GM18499 (cell line): ENCODE measurements around the gene UBE2S.

ENCODE experiments used
- ATAC-seq: cut with Tn5 transposase; IDR thresholded peaks from one replicate; pipeline ENCODE4 v1.9.1; 2021; ENCODE audit warnings: moderate number of reproducible peaks; ENCODE audit not compliant: insufficient read depth, unreplicated experiment

Gene UBE2S

DNA sequence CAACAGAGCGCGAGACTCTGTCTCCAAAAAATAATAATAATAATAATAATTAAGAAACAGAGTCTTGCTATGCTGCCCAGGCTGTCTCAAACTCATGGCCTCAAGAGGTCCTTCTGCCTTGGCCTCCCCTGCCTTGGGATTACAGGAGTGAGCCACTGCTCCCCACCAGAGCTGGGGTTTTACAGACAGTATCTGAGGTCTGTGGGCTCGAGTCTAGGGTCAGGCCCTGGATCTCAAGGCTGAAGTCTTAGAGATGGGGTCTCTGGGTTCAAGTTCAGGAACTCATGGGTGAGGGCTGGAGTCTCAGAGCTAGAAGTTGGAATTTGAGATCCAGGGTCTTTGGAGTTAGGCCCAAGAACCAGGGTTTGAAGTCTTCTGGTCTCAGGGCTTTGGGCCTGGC is 40.8 kb downstream of the UBE2S start:
- ATAC-seq: no peak

DNA sequence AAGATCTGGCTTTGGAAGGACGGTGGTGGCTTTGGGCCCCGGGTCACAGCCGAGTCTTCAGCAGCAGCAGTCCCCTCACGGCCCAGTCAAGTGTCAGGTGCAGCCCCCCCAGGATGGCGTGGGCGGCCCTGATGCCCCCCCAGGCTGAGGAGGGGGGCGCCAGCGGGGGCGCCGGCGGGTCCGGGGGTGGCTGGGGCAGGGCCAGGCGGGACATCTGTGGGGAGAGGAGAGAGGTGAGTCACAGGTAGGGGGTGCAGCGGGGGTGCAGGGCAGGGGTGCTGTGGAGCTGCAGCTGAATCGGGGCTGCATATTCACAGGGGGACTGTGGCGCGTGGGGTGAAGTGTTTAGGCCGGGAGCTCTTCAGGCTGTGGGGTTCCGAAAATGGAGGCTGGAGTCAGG is 41.6 kb downstream of the UBE2S start:
- ATAC-seq: no peak

DNA sequence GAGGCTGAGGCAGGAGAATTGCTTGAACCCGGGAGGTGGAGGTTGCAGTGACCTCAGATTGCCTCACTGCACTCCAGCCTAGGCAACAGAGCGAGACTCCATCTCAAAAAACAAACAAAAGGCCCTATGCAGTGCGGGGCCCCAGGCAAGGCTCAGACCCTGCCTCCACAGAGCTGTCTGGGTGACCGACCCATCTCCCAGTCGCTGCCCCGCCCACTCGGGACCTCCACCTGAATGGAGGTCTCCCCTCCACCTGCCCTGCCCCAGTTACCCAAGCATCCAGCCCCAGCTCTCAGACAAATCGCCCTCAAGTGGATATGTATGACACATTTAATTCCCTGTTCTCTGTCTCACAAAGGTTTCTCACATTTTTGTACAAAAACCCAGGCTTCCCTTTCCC is 42.3 kb downstream of the UBE2S start:
- no peak for ATAC-seq

DNA sequence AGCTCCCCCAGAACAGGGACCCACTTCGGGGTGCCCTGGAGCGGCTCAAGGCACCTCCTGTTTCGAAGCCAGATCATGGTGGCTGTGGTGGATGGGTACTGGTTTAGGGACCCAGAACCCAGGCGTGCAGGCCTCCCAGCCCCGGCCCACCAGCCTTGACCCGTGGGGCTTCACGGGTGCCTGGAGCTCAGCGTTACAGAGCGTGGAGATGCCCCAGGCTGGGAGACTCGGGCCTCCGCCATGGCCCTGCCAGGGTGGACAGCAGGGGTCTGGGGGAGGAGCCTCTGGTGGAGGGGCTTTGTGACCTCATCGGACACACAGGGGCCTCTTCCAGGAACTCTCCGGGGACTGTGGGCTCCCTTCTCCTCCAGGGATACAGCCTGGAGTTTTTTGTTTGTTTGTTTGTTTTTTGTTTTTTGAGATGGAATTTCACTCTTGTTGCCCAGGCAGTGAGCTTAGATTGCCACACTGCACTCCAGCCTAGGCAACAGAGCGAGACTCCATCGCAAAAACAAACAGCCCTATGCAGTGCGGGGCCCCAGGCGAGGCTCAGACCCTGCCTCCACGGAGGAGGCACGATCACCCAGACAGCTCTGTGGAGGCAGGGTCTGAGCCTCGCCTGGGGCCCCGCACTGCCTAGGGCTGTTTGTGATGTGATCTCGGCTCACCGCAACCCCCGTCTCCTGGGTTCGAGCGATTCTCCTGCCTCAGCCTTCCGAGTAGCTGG is 44.4 kb downstream of the UBE2S start, which contains the start of gene GARIN5B:
Gene GARIN5B (minus strand): TSS at position 271 of the 727 bp plus-strand sequence. CDS start 194 bp downstream, at position 77.
- ATAC-seq: no peak

DNA sequence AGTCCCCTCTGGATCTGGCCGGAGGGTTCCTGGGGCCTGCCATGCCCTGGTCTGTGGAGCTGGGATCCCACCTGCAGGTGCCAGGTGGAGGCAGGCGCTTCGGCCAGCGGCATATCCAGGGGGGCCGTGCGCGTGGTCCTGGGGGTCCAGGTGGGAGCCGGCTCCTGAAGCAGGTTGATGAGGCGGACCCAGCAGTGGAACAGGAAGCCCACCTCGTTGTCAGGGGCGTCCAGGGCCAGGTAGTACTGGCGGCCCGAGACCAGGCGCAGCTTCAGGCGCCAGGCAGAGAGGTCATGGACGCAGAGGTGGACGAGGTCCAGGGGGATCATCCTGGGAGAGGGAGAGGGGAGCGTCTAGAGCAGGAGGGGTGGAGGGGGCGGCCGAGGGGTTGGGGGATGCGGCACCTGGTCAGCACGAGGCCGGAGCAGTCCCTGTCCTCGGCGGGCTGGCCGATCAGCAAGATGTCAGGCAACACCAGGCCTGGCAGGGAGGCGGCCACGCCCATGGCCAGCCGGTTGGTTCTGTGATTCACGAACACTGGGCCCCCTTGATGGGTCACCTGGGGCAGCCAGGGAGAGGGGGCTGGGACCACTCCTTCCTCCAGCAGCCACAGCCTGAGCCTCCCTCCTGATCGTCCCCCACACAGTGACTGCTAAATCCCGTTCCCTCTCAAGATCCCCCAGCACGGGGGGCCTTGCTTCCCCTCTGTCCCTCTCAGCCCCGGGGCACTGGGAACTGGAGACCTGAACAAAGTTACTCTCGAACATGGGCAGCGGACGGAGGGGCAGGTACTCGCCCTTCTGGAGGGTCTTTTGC is 45.2 kb downstream of the UBE2S start:
- no peak for ATAC-seq

DNA sequence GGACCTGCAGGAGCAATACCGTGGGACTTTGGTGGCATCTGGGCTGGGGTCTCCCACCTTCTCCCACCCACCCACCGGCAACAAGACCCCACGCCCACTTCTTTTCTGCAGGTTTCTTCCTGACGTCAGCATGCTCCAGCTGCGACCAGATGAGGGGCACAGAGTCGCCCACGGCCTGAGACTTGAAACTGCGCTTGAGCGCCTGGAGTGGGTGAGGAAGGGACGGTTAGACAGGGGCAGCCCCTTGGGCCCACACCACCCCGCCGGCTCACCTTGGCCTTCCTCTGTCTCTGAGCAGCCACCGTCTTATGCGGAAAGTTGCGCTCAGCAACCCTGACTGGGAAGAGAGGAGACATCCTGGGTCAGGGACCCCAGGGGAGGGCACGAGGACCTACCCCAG is 46.7 kb downstream of the UBE2S start:
- ATAC-seq: no peak

DNA sequence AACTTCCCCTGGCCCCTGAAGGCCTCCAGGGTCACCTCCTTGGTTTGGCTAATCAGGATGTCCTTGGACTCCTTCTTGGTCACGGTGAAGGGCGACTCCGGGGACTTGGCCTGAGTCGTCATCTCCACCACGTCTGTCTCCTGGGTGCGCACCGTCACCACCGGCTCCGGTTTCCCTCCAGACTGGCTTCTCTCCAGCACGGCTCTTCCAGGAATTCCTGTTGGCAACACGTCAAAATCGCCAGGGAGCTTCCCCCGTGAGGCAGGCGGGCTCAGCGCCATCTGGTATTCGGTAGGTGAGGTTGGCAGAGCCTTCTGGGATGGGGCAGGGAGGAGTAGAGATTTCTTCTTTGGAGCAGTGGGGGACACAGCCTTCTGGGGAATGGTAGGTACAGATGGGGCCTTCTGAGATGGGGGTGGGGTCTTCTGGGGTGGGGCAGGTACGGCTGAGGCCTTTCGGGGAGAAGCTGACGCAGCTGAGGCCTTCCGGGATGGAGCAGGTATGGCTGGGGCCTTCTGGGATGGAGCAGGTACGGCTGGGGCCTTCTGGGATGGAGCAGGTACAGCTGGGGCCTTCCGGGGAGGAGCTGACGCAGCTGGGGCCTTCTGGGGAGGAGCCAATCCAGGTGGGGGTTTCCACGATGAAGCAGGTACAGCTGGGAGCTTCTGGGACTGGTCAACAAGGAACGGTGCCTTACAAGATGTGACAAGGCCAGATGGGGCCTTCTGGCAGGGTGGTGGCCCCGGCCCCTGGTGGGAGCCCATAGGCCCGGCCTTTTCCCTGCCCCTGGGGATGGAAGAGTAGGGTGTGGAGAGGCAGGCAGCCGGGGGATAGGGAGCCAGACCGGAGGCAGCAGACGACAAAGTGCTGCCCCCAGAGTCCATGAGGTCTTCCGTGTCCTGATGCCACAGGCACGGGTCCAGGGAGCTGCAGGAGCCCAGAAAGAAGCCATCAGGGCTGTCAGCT is 48.4 kb downstream of the UBE2S start:
- ATAC-seq: no peak

DNA sequence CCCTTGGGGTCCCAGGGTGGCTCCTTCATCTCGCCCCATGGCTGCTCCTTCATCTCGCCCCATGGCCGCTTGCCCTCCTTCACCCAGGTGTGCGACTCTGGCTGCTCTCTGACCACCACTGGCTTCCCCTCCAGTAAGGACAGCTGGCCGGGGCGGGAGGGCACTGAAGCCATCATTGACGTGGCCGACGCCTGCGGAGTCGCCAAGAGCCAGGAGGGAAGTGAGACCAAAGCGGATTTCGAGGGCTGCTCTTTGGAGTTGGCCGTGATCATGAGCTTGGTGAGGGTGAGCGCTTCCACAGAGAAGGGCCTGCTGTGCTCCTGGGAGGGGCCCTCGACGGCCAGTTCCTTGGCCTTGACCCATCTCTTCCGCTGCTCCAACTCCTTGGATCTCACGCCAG is 49.1 kb downstream of the UBE2S start:
- no peak for ATAC-seq

DNA sequence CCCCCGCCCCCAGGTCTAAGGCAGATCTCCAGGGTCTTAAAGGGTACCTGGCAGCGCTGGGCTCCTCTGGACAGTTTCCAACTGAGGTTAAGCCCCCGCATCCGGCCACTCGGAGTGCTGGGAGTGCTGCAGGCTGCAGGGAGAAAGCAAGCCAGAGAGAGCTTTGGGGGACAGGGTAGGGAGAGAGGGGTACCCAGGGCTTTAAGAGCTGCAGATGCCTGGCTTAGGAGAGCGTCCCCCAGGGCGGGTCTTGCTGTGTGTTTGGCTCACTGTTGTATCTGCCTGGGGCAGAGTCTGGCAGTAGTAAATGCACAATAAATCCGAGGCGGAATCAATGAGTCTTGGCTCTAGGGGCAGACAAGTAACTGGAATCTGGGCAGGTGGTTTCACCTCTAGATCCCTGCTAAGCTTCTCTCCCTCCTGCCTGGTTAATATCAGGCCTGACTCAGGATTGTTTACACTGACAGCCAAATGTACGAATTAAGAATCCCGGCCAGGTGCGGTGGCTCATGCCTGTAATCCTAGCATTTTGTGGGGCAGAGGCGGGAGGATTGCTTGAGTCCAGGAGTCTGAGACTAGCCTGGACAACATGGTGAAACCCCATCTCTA is 52.3 kb downstream of the UBE2S start:
- no peak for ATAC-seq

DNA sequence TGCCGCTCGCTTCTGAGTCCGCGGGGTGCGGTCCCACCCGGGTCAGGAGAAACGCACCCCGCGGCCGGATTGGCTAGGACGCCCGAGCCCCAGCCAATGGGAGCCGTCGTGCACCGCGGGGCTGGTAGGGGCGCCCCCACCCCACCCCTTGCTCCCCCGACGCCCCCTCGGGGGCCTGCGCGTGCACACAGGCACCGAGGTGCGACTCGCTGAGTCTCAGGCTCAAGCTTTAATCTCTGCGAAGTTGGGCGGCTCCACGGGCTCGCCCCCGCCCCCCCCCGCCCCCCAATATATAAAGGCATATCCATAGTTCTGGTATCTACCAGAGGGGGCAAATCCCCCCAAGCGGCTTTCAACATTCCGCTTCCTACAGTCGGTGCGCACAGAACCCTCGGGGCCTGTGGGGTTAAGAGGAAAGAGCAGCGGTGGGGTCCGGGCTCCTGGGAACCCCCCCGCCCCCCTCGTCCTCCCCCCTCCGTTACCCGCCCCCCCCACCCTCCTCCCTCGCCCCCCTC is 52.8 kb downstream of the UBE2S start, which contains the start of gene COX6B2:
Gene COX6B2 (minus strand): TSS at position 22 of the 515 bp plus-strand sequence. CDS start 198 bp downstream, outside the sequence.
- no peak for ATAC-seq

DNA sequence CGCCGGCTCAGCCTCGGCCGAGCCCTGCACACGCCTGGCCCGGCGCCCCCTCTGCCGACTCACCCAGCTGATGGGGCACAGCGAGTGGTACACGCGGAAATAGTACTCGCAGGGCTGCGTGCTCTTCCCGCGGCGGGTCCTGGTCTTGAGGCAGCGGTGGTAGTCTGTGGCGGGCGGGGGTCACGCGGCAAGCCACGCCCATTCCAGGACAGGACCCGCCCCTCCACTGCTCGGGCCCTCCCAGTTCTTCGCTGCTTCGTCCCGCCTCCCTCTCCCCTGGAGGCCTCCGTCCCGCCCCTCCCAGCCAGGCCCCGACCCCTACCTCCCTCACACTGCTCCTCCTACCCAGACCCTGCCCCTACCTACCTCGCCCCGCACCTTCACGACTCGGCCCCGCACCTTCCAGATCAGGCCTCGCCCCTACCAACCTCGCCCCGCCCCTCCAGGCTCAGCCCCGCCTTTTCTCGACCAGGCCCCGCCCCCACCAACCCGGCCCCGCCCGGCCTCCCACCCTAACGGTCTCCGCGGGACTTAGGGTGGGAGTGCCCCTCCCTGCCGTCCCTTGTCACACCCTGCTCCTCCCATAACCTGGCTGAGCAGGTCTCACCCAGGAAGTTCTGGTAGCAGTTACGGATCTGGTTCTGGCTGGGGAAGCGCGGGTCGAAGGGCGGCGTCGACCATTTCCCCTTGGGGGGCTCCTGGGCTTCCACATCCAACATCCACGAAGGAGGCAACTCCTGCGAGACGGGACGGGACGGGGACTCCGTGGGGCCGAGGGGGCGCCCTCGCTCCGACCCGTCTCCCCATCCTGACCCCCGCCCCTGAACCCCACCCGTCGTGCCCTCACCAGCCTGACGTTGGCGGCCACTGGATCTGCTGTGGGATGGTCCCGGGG is 53.5 kb downstream of the UBE2S start:
- ATAC-seq: no peak

DNA sequence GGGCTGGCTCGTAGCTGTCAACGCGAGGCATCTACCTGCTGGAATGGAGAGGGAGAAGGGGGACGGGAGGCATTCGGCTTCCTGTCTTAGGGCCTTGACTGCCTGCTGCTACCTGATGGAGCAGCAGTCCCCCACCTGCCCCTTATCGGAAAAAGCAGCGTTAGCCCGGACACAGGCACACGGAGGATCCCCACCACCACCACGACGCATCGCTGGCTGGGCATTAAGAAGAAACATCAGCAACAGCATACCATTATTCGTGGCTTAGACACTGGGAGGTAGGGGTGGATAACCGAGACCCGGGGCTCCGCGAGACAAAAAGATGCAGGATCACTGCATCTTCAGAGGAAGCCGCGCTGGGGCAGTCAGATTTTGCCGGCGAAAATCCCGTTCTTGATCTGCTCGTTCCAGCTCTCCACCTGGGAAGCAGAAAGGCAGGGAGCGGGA is 54.2 kb downstream of the UBE2S start:
- no peak for ATAC-seq

DNA sequence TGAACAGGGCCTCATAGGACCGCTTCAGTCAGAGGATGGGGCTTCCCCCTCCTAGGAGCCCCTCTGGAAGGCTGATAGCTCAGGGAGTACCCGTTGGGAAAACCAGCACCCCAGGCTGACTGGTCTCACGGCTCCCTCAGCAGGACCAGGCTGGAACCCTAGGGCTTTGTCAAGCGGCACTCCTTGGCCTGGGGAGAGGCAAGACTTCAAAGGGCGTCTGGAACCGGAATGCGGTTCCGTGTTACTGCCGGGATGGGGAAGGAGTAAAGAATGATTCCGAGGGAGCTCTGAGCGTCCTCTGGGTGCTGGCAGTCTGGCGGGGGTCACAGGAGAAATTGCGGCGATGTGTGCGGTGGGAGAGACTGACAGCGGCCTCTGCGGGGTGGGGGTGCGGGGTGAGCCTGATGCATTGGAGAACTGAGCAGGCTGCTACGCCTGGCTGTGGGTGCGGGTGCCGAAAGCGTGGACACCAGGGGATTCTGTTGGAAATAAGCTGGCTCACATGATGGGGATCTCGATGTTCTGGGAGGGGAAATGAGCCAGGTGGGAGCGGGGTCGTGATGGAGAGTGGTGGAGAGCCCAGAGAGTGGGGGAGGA is 54.9 kb downstream of the UBE2S start:
- no peak for ATAC-seq

DNA sequence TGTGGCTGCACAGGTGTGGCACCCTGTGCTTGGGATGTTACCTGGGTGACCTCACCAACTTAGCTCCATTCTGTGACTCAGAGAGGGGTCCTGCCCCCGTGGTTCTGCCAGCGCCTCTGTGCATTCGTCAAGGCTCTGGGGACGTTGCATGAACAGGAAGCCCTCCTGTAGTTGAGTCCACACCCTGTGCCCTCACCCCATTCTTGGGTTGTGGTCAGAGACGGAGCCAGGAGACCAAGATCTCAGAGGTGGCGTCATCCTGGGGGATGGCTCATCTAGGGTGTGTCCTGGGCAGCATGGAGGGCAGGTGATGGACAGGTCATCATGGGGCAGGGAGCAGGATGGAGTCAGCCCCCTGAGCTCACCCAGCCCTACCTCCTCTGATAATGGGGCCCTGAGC is 55.5 kb downstream of the UBE2S start:
- ATAC-seq: no peak

DNA sequence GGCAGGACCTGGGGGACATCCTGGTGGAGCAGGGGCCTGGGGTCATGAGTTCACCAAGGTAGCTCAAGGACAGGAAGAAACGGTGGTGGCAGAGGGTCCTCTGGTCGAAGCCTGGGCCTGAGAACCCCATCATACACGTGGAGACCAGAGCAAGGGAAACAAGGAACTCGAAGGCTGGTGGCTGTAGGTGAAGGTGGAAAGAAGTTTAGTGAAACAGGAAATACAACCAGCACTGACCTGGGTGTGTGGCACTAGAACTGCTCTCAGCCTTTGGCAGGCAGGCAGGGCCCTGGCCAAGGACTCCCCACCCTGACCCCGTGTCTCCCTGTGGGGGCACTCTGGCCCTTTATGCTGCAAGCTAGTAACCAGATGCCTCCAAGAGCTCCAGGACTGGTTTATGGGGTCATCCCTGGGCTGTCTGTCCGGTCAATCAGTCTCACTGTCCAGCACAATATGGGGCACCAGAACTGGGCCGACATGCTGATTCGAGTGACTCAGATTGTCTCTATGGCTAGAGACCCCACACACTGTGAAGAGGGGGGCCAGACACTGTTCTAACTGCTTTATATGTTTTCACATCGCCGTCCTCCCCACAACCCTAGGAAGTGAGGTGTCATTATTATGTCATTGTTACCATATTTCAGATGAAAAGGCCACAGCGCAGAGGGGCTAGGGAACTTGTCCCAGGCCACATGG is 56.8 kb downstream of the UBE2S start:
- ATAC-seq: no peak
